PC-3 (cell line): ENCODE results near the gene GFM1.

Source experiments
- CTCF ChIP-seq: fragments of 300-600 bp; sonication (generic); conservative IDR thresholded peaks from 2 replicates; pipeline ENCODE4 v1.5.1; 2017; ENCODE audit warnings: antibody characterized with exemption, low read depth, mild to moderate bottlenecking, low read length
- EZH2 ChIP-seq: fragments of 300-600 bp; sonication (generic); IDR thresholded peaks from one replicate; pipeline ENCODE4 v1.6.1; 2017; ENCODE audit warnings: antibody characterized with exemption, mild to moderate bottlenecking, low read length; ENCODE audit not compliant: unreplicated experiment

DNA sequence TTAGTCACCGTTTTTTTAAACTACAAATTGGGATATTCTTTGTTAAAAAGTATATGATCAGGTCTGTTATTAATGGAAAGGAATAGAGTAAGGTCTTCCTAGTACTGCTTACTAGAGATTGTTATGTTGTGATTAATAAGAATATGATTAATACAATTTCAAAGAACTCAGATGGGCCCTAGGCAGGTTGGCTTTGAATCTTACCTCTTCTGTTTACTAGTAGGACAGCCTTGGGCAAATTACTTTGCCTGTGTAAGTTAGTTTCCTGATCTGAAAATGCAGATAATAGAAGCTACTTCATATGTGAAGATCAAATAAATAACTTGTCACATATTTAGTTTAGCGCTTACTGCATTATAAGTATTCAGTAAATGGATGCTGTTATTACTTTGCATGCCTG is 6.9 kb downstream of the GFM1 start:
- TF ChIP-seq EZH2 (no peak), CTCF (no peak)
